Neural progenitor cell (in vitro differentiated cells): ENCODE measurements around the gene NCOA3. TPM values are rescaled to one million over a fixed set of nuclear protein-coding genes. Genes with fewer than 3 reads are reported as not detected.

Source experiments
- DNase-seq: peaks from one replicate; pipeline ENCODE4 v3.0.0-alpha.2; 2016; ENCODE audit warnings: low spot score
- H2AFZ ChIP-seq: fragments of 200-600 bp; sonication (generic); replicated peaks from 2 replicates; pipeline ENCODE4 v1.6.1; 2016; ENCODE audit warnings: antibody characterized with exemption
- H3F3A ChIP-seq: fragments of 200-600 bp; sonication (generic); 2 replicates; pipeline ENCODE4 v1.6.1; 2016; ENCODE audit warnings: antibody characterized with exemption, low read depth
- H3K27ac ChIP-seq: fragments of 200-600 bp; sonication (generic); 2 replicates; pipeline ENCODE4 v1.5.1; 2016; ENCODE audit warnings: mild to moderate bottlenecking
- H3K27me3 ChIP-seq: fragments of 200-600 bp; sonication (generic); 2 replicates; pipeline ENCODE4 v1.6.1; 2016; ENCODE audit warnings: mild to moderate bottlenecking, moderate library complexity
- H3K36me3 ChIP-seq: fragments of 200-600 bp; sonication (generic); 2 replicates; pipeline ENCODE4 v1.5.1; 2016
- H3K4me1 ChIP-seq: fragments of 200-600 bp; sonication (generic); 2 replicates; pipeline ENCODE4 v1.6.1; 2016; ENCODE audit warnings: mixed run types
- H3K4me2 ChIP-seq: fragments of 200-600 bp; sonication (generic); 2 replicates; pipeline ENCODE4 v1.6.1; 2016
- H3K4me3 ChIP-seq: fragments of 200-600 bp; sonication (generic); 2 replicates; pipeline ENCODE4 v1.5.1; 2016
- H3K79me2 ChIP-seq: fragments of 200-600 bp; sonication (generic); 2 replicates; pipeline ENCODE4 v1.6.1; 2016; ENCODE audit warnings: low read depth
- H3K9ac ChIP-seq: fragments of 200-600 bp; sonication (generic); 2 replicates; pipeline ENCODE4 v1.6.1; 2016
- H3K9me3 ChIP-seq: fragments of 200-600 bp; sonication (generic); 2 replicates; pipeline ENCODE4 v1.5.1; 2016; ENCODE audit warnings: low read depth
- H4K20me1 ChIP-seq: fragments of 200-600 bp; sonication (generic); 2 replicates; pipeline ENCODE4 v1.6.1; 2016; ENCODE audit warnings: low read depth
- H3K27ac Mint-ChIP-seq: 3 replicates; pipeline ENCODE4 v1.8.0; 2021; ENCODE audit warnings: mixed read lengths
- H3K27me3 Mint-ChIP-seq: 2 replicates; pipeline ENCODE4 v1.8.0; 2022; ENCODE audit warnings: low read depth, mild to moderate bottlenecking, inconsistent platforms, moderate library complexity, mixed read lengths; ENCODE audit not compliant: insufficient read depth
- H3K36me3 Mint-ChIP-seq: 3 replicates; pipeline ENCODE4 v1.8.0; 2021; ENCODE audit warnings: mixed read lengths
- H3K4me1 Mint-ChIP-seq: 3 replicates; pipeline ENCODE4 v1.8.0; 2021; ENCODE audit warnings: mixed read lengths
- H3K4me3 Mint-ChIP-seq: 3 replicates; pipeline ENCODE4 v1.8.0; 2021; ENCODE audit warnings: mild to moderate bottlenecking, moderate library complexity, mixed read lengths
- H3K9me3 Mint-ChIP-seq: 3 replicates; pipeline ENCODE4 v1.8.0; 2020; ENCODE audit warnings: mixed read lengths
- CTCF ChIP-seq: fragments of 200-600 bp; sonication (generic); IDR thresholded peaks from 2 replicates; pipeline ENCODE4 v1.5.1; 2017; ENCODE audit warnings: antibody characterized with exemption, mild to moderate bottlenecking
- EZH2 ChIP-seq: fragments of 200-600 bp; sonication (generic); IDR thresholded peaks from 2 replicates; pipeline ENCODE4 v1.6.1; 2017; ENCODE audit warnings: antibody characterized with exemption, mild to moderate bottlenecking, moderate library complexity
- EZH2phosphoT487 ChIP-seq: fragments of 200-600 bp; sonication (generic); IDR thresholded peaks from 2 replicates; pipeline ENCODE4 v1.6.1; 2017; ENCODE audit warnings: antibody characterized with exemption
- total RNA-seq: library from RNA; depleted of rRNA; stranded (reverse); fragments of >200 nt; gene quantifications from 2 replicates; pipeline ENCODE4 v1.2.3, GENCODE V29; 2015; ENCODE audit warnings: low replicate concordance

NCOA3 gene
- total RNA-seq, 1 donor from 2014 or later, result 64.5 TPM

GRCh38 chr20:47481330-47482216, 20.1 kb upstream of the NCOA3 start:
- Histone ChIP-seq H3K27me3 (no peaks in the 10 kb centered on the region), H3K9me3 (no peaks in the 10 kb centered on the region), H3K4me1 (peaks cover 5% of the 10 kb centered on the region), H3F3A (no peaks in the 10 kb centered on the region), H3K4me3 (no peak overlapping the region), H3K4me2 (no peak overlapping the region), H4K20me1 (no peaks in the 10 kb centered on the region), H3K79me2 (no peaks in the 10 kb centered on the region), H3K9ac (no peak overlapping the region), H3K27ac (no peak overlapping the region), H3K36me3 (no peaks in the 10 kb centered on the region), H2AFZ (no peak overlapping the region)
- Mint-ChIP-seq H3K36me3 (no peaks in the 10 kb centered on the region), H3K9me3 (no peaks in the 10 kb centered on the region), H3K4me3 (no peak overlapping the region), H3K27ac (no peak overlapping the region), H3K4me1 (no peaks in the 10 kb centered on the region), H3K27me3 (peaks cover 2% of the 10 kb centered on the region)
- DNase-seq, result no peak
- TF ChIP-seq CTCF (no peak), EZH2 (no peak), EZH2phosphoT487 (no peak)

DNA sequence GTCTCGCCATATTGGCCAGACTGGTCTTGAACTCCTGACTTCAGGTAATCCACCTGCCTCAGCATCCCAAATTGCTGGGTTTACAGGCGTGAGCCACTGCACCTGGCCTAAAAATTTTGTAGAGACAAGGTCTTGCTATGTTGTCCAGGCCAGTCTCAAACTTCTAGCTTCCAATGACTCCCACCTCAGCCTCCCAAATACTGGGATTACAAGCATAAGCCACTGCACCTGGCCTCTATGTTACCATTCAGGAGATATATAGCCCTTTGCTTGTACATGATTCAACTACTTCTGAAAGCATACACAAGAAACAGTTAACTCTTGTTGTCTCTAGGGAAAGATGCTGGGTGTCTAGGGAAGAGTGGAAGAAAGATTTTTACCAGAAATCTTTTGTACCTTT, 19.0 kb upstream of the NCOA3 start:
- Histone ChIP-seq H3K4me1 (peaks cover 5% of the 10 kb centered on the region), H2AFZ (no peak overlapping the region), H3K36me3 (no peaks in the 10 kb centered on the region), H3K9me3 (no peaks in the 10 kb centered on the region), H3F3A (no peaks in the 10 kb centered on the region), H3K27me3 (no peaks in the 10 kb centered on the region), H3K4me3 (no peak overlapping the region), H3K79me2 (no peaks in the 10 kb centered on the region), H4K20me1 (no peaks in the 10 kb centered on the region), H3K9ac (no peak overlapping the region), H3K4me2 (no peak overlapping the region), H3K27ac (no peak overlapping the region)
- H3K27ac Mint-ChIP-seq, result no peak overlapping the region
- DNase-seq, result no peak
- H3K4me3 Mint-ChIP-seq, result no peak overlapping the region
- peaks cover 2% of the 10 kb centered on the region for H3K27me3 Mint-ChIP-seq
- TF ChIP-seq EZH2phosphoT487 (no peak), EZH2 (no peak), CTCF (no peak)
- H3K4me1 Mint-ChIP-seq, result peaks cover 4% of the 10 kb centered on the region
- H3K36me3 Mint-ChIP-seq, result no peaks in the 10 kb centered on the region
- no peaks in the 10 kb centered on the region for H3K9me3 Mint-ChIP-seq

- H2AFZ ChIP-seq, result no peak overlapping the region
- Mint-ChIP-seq H3K27ac (no peak overlapping the region), H3K9me3 (no peaks in the 10 kb centered on the region), H3K36me3 (no peaks in the 10 kb centered on the region), H3K4me3 (no peak overlapping the region), H3K4me1 (peaks cover 4% of the 10 kb centered on the region), H3K27me3 (peaks cover 2% of the 10 kb centered on the region)
- H3K4me1 ChIP-seq, result peaks cover 5% of the 10 kb centered on the region
- H3K9ac ChIP-seq, result no peak overlapping the region
- H3K27me3 ChIP-seq, result no peaks in the 10 kb centered on the region
- no peak for DNase-seq
- no peaks in the 10 kb centered on the region for H3K9me3 ChIP-seq
- no peak for TF ChIP-seq EZH2
- TF ChIP-seq CTCF, result no peak
- no peak for TF ChIP-seq EZH2phosphoT487
- H3K27ac ChIP-seq, result no peak overlapping the region
- H3K79me2 ChIP-seq, result no peaks in the 10 kb centered on the region
- no peaks in the 10 kb centered on the region for H3F3A ChIP-seq
- H3K4me2 ChIP-seq, result no peak overlapping the region
- H3K4me3 ChIP-seq, result no peak overlapping the region
- H4K20me1 ChIP-seq, result no peaks in the 10 kb centered on the region
- H3K36me3 ChIP-seq, result no peaks in the 10 kb centered on the region
These were observed 17.4 kb upstream of the NCOA3 start for GRCh38 chr20:47484303-47484702.
